GM19468 (cell line): ENCODE data around the gene APOA1.

Experiments
- ATAC-seq: cut with Tn5 transposase; IDR thresholded peaks from one replicate; pipeline ENCODE4 v1.9.1; 2021; ENCODE audit warnings: mild to moderate bottlenecking, moderate library complexity, moderate number of reproducible peaks; ENCODE audit not compliant: unreplicated experiment; ENCODE audit errors: extremely low read depth

The APOA1 gene

GRCh38 chr11:116860303-116860702, 22.9 kb upstream of the APOA1 start:
- ATAC-seq, result no peak

- ATAC-seq, result no peak
These were observed 21.8 kb upstream of the APOA1 start for GRCh38 chr11:116859175-116859574.

- ATAC-seq, result no peak
These were observed 20.5 kb upstream of the APOA1 start for GRCh38 chr11:116857936-116858335.

GRCh38 chr11:116857316-116857715, 19.9 kb upstream of the APOA1 start:
- no peak for ATAC-seq

- no peak for ATAC-seq
These were observed 19.0 kb upstream of the APOA1 start for GRCh38 chr11:116856423-116856822.

GRCh38 chr11:116855413-116855812, 18.0 kb upstream of the APOA1 start:
- no peak for ATAC-seq

GRCh38 chr11:116853461-116854073, 16.1 kb upstream of the APOA1 start:
- peak; percentile 95 for ATAC-seq

GRCh38 chr11:116852261-116853031, 15.0 kb upstream of the APOA1 start:
- ATAC-seq, result no peak

- ATAC-seq, result no peak
These were observed 14.2 kb upstream of the APOA1 start for GRCh38 chr11:116851626-116852025.

- no peak for ATAC-seq
These were observed 12.1 kb upstream of the APOA1 start for GRCh38 chr11:116849486-116849885.

- no peak for ATAC-seq
These were observed 11.6 kb upstream of the APOA1 start for GRCh38 chr11:116849060-116849459.

- ATAC-seq, result no peak
These were observed 10.2 kb upstream of the APOA1 start for GRCh38 chr11:116847612-116848011.

GRCh38 chr11:116844722-116845121, 7.3 kb upstream of the APOA1 start:
- no peak for ATAC-seq

GRCh38 chr11:116843661-116844060, 6.2 kb upstream of the APOA1 start:
- no peak for ATAC-seq

GRCh38 chr11:116842909-116843308, 5.5 kb upstream of the APOA1 start:
- ATAC-seq, result no peak

- ATAC-seq, result no peak
These were observed 4.7 kb upstream of the APOA1 start for GRCh38 chr11:116842117-116842516.

GRCh38 chr11:116840746-116841296, 3.4 kb upstream of the APOA1 start:
- no peak for ATAC-seq

GRCh38 chr11:116840224-116840745, 2.9 kb upstream of the APOA1 start:
- ATAC-seq, result no peak

GRCh38 chr11:116838321-116839084, 1.1 kb upstream of the APOA1 start:
- no peak for ATAC-seq

GRCh38 chr11:116836632-116836991, 810 bp downstream of the APOA1 start:
- no peak for ATAC-seq
